Spleen (tissue), 7 donors: ENCODE measurements around the gene ULK2.

Source experiments
- POLR2A ChIP-seq, 3 donors: fragments of 450-650 bp; IDR thresholded peaks; one replicate each; pipeline ENCODE4 v1.5.1; 2017; ENCODE audit warnings: antibody characterized with exemption in 3 of 3, mild to moderate bottlenecking in 1 of 3
- TF ChIP-seq, protein P1 (sequence below), 11 experiments: fragments of 200-600 bp in 7 of 11; fragments of 450-650 bp in 4 of 11; sonication (generic) in 4 of 11; IDR thresholded peaks in 8 of 11; conservative IDR thresholded peaks in 3 of 11; 1 replicate in 7 of 11; 2 replicates in 4 of 11; pipeline versions ENCODE4 v1.4.0 to v1.8.0; 2016 to 2021; ENCODE audit warnings: antibody characterized with exemption in 11 of 11, inconsistent platforms in 4 of 11, mild to moderate bottlenecking in 1 of 11
- donor health status: DM: no; HTN: no; CAD: no; lungs with moderate emphysema.
- donor health status: DM: no; HTN: no; CAD: no.
- donor health status: DM: no; HTN: no; CAD: no.

DNA sequence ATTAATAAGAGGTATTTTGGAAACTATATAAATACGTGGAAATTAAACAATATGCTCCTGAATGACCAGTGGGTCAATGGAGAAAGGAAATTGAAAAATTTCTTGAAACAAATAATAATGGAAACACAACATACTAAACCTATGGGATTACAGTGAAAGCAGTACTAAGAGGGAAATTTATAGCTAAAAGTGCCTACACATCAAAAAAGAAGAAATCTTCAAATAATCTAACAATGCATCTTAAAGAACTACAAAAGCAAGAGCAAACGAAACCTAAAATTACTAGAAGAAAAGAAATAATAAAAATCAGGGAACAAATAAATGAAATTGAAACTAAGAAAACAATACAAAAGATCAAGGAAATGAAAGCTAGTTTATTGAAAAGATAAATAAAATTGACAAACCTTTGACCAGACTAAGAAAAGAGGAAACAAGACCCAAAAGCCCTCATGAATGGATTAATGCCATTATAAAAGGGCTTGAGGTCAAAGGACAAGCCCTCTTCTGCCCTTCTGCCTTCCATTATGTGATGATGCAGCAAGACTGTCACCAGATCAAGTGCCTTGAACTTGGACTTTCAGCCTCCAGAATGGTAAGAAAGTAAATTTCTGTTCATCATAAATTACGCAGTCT, 75.7 kb downstream of the ULK2 start:
- TF ChIP-seq, protein P1, sequence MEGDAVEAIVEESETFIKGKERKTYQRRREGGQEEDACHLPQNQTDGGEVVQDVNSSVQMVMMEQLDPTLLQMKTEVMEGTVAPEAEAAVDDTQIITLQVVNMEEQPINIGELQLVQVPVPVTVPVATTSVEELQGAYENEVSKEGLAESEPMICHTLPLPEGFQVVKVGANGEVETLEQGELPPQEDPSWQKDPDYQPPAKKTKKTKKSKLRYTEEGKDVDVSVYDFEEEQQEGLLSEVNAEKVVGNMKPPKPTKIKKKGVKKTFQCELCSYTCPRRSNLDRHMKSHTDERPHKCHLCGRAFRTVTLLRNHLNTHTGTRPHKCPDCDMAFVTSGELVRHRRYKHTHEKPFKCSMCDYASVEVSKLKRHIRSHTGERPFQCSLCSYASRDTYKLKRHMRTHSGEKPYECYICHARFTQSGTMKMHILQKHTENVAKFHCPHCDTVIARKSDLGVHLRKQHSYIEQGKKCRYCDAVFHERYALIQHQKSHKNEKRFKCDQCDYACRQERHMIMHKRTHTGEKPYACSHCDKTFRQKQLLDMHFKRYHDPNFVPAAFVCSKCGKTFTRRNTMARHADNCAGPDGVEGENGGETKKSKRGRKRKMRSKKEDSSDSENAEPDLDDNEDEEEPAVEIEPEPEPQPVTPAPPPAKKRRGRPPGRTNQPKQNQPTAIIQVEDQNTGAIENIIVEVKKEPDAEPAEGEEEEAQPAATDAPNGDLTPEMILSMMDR (IDR thresholded peaks at IDR 0.05 in 8 of 11, conservative IDR thresholded peaks at IDR 0.05 in 3 of 11): no peak
- TF ChIP-seq POLR2A (IDR thresholded peaks at IDR 0.05): no peak
